HEK293T (cell line): ENCODE data around the gene TLR2.

Experiments
- BHLHE40 ChIP-seq: fragments of 450-650 bp; IDR thresholded peaks from 2 replicates; pipeline ENCODE4 v1.6.1; 2016; ENCODE audit warnings: mild to moderate bottlenecking, moderate library complexity, borderline replicate concordance
- ELF4 ChIP-seq: fragments of 450-650 bp; IDR thresholded peaks from 2 replicates; pipeline ENCODE4 v1.6.1; 2017; ENCODE audit warnings: antibody characterized with exemption
- FOXK2 ChIP-seq: fragments of 450-650 bp; IDR thresholded peaks from 2 replicates; pipeline ENCODE4 v1.6.1; 2016; ENCODE audit warnings: mild to moderate bottlenecking
- SUZ12 ChIP-seq: fragments of 450-650 bp; IDR thresholded peaks from 2 replicates; pipeline ENCODE4 v1.6.1; 2016; ENCODE audit warnings: mild to moderate bottlenecking

DNA sequence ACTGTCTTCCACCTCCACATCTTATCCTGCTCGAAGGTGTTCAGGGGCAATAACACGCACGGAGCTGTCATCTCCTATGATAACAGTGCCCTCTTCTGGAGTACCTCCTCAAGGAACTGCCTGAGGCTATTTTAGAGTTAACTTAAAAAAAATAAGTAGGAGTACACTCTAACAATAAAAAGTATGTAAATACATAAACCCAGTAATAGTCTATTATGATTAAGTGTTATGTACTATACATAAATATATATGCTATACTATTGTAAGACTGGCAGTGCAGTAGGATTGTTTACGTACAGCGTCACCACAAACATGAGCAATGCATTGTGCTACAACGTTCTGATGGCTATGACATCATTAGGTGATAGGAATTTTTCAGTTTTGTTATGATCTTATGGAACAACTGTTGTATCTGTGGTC lies 34.5 kb upstream of the TLR2 start:
- TF ChIP-seq SUZ12 (no peak), BHLHE40 (no peak), FOXK2 (no peak), ELF4 (no peak)
